MM.1S (cell line): ENCODE results near the gene PTPN2.

Experiments used
- CTCF ChIP-seq: fragments of 300-600 bp; sonication (generic); IDR thresholded peaks from 2 replicates; pipeline ENCODE4 v1.5.1; 2016; ENCODE audit warnings: antibody characterized with exemption, low read length, mixed read lengths
- EZH2phosphoT487 ChIP-seq: fragments of 300-600 bp; sonication (generic); IDR thresholded peaks from 2 replicates; pipeline ENCODE4 v1.6.1; 2018; ENCODE audit warnings: antibody characterized with exemption, low read length

- TF ChIP-seq CTCF (no peak), EZH2phosphoT487 (no peak)
Measured at GRCh38 chr18:12863687-12864216, 20.3 kb downstream of the PTPN2 start.
